Activated T-cell treated with anti-CD3 and anti-CD28 coated beads for 48 hours (primary cell): ENCODE data around the gene SORCS3.

Experiments used
- DNase-seq: peaks from one replicate; pipeline ENCODE4 v3.0.0-alpha.2; 2020; ENCODE audit warnings: low read depth

SORCS3 gene

GRCh38 chr10:104777086-104777799, 136.2 kb downstream of the SORCS3 start:
- DNase-seq, result no peak

GRCh38 chr10:104778371-104778770, 137.3 kb downstream of the SORCS3 start:
- no peak for DNase-seq

GRCh38 chr10:104779701-104780100, 138.6 kb downstream of the SORCS3 start:
- no peak for DNase-seq

DNA sequence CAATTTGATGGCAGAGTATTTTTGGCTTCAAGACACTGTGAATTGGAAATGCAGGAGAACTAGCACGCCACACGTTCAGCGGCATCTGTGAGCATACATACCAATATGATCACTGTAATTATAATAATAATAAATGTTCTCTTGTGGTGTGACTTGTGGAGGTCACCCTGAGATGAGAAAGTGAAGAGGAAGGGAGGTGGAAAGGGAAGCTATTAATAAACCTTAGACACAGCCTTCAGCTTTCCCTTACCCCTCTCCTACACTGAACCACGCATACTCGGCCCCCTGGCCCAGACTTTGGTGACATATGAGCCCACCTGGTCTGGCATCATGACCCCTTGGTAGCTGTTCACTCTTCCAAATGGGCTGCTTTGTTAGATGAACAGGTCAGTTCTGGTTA, 139.1 kb downstream of the SORCS3 start:
- no peak for DNase-seq

DNA sequence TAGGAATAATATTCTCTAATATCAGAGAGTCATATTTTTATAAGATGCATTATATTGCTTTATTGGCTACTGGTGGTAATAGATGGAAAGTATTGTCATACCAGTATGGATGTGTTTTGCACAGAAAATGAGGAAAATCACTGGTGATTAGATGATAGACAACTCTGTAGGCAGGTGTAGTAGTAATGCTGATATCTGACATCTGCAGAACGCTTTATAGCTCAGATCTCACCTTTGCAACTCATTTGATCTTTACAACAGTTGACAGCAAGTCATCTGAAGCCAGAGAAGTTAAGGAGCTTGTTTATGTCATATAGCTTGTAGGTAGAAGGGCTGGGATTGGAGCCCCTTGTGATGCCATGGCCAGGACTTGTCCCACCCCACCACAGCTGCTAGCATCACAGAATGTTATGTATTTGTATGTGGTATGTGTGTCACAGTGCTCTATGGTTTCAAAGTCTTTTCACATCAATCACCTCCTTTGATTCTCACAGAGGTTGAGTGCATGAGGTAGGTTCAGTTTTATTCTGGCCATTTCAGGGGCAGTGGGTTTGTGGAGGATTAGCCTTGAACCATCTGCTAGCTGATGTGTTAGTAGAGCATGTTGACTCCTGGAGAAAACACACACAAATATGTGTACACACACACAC, 140.0 kb downstream of the SORCS3 start:
- no peak for DNase-seq

DNA sequence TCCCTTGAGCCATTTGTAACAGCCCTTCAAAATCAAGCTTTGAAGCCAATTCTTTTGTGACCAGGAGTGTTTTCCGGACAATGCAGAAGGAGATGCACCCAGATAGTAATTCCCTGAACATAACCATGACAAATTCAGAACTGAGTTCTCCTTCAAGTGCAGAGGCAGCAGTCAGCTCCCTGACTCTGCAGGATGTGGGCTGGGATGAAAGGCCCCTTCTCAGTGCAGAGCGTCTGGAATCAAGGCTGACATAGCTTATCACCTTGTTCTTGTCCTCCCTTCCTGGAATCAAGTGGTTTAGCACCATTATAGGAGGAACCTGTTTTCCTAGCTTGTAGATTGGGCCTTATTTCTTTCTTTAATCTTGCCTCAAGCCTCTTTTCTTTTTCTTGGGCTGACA, 143.4 kb downstream of the SORCS3 start:
- no peak for DNase-seq

DNA sequence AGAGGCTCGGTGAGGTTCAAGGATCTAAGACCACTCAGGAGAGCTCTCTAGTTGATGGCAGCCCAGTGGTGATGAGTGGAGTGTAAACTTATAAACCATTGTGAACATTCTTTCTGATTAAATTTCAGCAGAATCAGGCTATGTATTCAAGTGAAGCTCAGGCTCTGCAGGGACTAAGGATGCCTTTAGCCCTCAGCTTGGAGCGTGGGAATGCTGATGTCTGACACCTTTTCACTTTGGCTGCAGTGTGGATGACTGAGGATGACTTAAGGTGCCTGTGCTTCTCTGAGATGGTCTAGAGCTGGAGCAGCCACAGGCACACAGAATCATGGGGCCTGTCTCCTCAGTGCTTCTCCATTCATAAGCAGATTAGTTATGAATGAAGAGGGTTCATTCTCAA, 150.4 kb downstream of the SORCS3 start:
- no peak for DNase-seq

DNA sequence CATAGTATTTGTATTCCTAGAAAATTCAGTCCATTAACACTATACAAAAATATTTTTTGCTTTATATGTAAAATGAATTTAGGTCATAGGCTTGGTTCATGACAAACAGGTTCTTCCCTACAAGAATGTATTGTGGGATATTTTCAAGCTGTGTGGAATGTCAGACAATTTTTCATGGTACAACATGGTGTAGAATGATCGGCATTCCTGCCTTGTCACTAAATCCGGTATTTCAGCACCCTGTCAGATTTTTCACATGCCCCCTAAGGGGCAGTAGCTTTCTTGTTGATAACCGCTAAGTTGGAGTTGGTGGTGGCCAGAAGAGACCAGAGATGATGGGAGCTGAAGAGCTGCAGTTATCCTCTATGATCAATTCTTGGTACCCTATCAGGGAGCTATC, 154.3 kb downstream of the SORCS3 start:
- DNase-seq, result no peak

- no peak for DNase-seq
Measured at GRCh38 chr10:104796823-104797222, 155.7 kb downstream of the SORCS3 start.

- no peak for DNase-seq
Measured at GRCh38 chr10:104802941-104803340, 161.9 kb downstream of the SORCS3 start.

- DNase-seq, result no peak
Measured at GRCh38 chr10:104804880-104805279, 163.8 kb downstream of the SORCS3 start.

DNA sequence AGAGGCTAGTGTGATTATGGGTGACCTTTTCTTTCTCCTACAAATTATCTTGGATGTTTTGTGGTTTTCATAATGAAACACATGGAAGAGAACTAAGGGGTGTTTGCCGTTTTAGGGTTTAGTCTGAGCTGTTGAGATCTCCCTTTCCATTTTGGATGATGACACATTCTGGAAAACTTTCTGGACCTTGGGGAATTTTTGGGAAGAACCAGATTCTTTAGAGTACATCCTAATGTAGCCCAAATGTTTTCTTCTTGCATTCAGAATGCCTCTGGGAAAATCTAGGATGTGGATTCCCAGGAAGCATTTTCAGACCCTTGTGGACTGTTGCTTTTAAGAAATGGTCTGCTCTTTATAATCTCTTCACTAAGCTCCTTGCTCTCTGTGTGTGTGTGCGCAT, 165.7 kb downstream of the SORCS3 start:
- DNase-seq, result no peak

DNA sequence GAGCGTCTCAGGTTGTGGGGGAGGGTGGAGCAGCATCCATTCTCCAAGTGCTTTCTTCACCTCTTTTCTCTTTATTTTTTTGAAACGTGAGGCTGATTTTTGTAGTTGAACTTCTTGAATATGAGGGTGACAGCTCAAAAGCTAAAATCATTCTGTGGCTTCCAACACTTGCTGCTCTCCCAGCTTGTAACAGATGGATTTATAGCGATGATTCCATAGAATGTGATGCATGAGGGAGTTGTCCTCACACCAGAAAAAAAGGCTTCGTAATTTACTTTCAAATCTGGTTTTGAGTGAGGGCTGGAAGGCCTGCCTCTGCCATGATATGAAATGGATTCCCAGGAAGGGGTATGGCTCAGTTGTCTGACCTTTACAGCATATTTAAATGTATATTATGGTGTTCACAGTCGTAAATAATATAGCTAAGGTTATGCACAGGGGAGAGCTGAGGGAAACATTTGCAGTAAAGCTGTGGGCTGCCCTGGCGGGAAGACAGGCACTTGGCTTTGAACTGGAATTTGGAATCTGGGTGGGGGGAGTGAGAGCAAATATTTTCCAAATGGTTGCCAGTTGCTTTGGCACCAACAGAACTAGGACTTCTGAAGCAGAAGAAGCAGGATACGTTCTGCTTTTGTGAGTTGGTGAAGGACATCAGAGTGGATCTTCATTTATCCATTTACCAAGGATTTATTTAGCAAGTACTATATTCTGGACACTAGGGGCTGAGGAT, 166.7 kb downstream of the SORCS3 start:
- no peak for DNase-seq

- no peak for DNase-seq
Measured at GRCh38 chr10:104809288-104810090, 168.4 kb downstream of the SORCS3 start.

GRCh38 chr10:104811166-104811565, 170.1 kb downstream of the SORCS3 start:
- DNase-seq, result no peak

- no peak for DNase-seq
Measured at GRCh38 chr10:104816501-104816900, 175.4 kb downstream of the SORCS3 start.

DNA sequence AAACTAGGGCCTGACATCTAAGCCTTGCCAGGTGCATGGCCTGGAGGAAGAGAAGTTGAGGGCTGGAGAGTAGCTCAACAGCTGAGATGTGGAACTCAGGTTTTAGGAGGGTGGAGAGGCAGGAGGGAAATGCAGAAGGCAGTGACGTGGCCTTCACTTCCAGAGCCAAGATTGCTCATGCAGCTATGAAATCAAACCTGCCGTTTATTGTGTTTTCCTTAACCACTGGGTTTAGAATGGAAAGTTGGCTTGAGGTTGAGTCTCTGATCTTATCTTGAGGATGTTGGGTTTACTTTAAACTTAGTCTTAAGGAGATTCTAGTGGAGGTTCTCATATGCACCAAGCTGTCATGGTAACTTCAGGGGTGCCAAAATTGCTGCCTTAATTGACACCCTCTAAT, 178.6 kb downstream of the SORCS3 start:
- DNase-seq, result no peak

- DNase-seq, result no peak
Measured at GRCh38 chr10:104822088-104822487, 181.0 kb downstream of the SORCS3 start.

DNA sequence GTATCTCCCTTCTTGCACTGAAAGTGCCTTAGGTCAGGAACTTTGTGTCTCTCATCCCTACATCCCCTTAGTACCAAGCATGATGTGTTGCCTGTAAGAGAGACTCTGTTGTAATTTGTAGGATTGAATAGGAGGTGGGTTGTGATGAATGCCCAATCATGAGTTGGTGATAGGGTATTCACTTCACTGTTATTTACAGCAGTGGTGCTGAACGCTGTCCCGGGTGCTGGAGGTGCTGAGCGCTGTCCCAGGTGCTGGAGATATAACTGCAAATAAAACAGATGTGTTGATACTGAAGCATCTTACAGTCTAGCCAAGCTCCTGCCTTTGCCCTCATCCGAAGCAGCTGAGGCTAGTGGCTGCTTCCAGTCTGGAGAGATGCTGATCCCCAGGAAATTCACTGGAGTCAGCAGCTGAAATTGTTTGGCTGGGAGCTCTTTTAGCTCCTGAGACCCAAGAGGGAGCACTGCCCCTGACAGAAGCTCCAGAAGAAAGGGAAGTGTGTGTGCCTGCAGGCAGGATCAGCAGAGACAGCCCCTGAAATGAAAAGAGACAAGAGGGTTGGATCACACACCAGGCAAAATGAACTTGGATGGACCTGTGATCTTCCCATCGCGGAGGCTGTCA, 183.4 kb downstream of the SORCS3 start:
- DNase-seq, result peak; percentile 9

DNA sequence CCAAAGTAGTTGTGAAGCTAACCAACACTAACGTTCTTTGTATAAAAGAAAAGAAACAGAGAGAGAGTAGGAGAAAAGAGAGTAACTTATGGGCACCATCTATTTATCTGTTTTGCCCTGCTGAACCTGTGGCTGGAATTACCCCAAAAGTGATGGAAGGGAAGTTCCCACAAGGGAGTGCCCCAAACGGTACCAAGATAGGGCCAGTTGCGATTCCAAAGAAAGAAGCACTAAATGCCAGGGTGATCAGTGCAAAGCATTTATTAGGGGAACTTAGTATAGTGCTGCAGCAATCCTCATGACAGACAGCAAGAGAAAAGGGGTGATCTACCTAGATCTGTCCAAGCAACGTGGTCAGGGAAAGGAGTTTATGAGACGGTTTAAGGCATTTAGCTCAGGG, 190.2 kb downstream of the SORCS3 start:
- no peak for DNase-seq

DNA sequence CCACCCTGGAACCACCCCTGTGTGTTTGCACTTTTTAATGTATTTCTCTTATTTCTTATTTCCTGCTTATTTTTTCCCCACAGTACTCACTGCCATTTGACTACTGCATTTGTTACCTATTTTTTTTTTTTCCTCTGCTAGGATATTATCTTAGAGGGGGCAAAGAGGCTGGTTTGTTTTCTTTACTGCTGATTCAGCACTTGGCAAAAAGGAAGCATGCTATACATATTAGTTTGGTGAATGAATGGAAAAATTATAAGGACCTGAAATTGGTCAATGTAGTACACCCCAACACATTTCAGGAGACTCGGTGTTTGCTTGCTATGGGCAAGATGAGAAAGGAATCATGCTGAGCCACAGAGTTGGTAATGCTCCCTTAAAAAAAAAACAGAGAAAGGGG, 193.5 kb downstream of the SORCS3 start:
- DNase-seq, result no peak

GRCh38 chr10:104835422-104835821, 194.3 kb downstream of the SORCS3 start:
- no peak for DNase-seq
